Mesodermal cell (in vitro differentiated cells): ENCODE data around the gene DAB2IP.
"Not testable (repeated sequence)": the region's sequence is repeated elsewhere in the genome, so short reads cannot be mapped to it uniquely, and the experiment has no call there.

Experiments used
- H3K27ac ChIP-seq: 2 replicates; pipeline ENCODE4 v1.7.0; 2013; ENCODE audit warnings: mild to moderate bottlenecking, low read depth, low read length, moderate library complexity; ENCODE audit not compliant: severe bottlenecking
- H3K36me3 ChIP-seq: 2 replicates; pipeline ENCODE4 v1.7.1; 2013; ENCODE audit warnings: mild to moderate bottlenecking, low read length, moderate library complexity; ENCODE audit not compliant: control insufficient read depth, insufficient read depth
- H3K4me1 ChIP-seq: one replicate; pipeline ENCODE4 v1.7.1; 2013; ENCODE audit warnings: mild to moderate bottlenecking, low read length; ENCODE audit not compliant: insufficient read depth, control insufficient read depth, poor library complexity, severe bottlenecking
- H3K4me3 ChIP-seq: 2 replicates; pipeline ENCODE4 v1.7.0; 2013; ENCODE audit warnings: low read length, control low read depth, mild to moderate bottlenecking; ENCODE audit not compliant: insufficient read depth, poor library complexity, severe bottlenecking; ENCODE audit errors: extremely low read depth
- H3K9me3 ChIP-seq: 2 replicates; pipeline ENCODE4 v1.7.1; 2013; ENCODE audit warnings: mild to moderate bottlenecking, low read length, moderate library complexity; ENCODE audit not compliant: control insufficient read depth
- WGBS, 2 experiments: methylation state at CpG; one replicate each; pipeline ENCODE4 v1.1.5; 2013; ENCODE audit warnings: missing lambda C conversion rate in 2 of 2; ENCODE audit not compliant: insufficient coverage in 2 of 2; 5-methylcytosine and 5-hydroxymethylcytosine counted together

Gene DAB2IP

DNA sequence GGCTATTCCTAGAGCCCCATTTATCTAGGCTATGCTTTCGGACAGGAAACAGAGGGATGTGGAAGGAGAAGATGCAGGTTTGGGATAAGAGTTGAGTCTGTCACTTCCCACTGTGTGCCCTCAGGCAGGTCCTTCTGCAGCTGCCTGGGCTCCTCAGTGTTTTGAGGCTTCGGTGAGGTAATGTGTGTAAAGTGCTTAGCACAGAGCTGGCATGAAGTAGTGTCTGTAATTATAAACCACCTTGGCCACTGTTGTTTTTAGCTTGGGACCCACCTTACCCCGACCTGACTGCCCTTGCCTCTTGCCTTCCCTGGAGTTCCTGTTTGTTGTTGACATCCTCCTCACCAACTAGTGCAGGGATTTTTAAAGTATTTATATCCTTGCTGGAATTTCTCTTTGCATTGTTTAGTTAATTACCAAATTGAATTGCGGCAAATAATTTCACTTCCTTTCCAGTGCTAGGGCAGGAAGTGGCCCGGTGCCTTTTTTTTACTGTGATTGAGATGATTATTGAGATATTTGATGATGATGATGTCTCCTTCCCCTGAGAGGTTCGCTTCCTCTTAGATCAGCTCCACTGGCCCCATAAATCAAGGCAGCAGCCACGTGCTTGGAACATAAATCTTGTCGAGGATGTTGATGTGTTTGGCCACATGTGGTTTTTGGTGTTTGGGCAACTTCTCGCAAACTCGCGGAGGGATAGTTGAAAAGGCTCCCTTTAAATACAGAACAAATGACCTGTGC is 38.3 kb upstream of the DAB2IP start:
- WGBS, 2 experiments: 50 to 100% methylated on average over 1 of the region's 11 CpGs
- Histone ChIP-seq H3K4me1 (peaks cover 46% of the 10 kb centered on the region), H3K9me3 (no peaks in the 10 kb centered on the region), H3K27ac (peak overlapping the region; percentile 4), H3K4me3 (no peak overlapping the region), H3K36me3 (no peaks in the 10 kb centered on the region)

- WGBS, 2 experiments: 89 to 93% methylated on average over 11 to 12 of the region's 14 CpGs
- Histone ChIP-seq H3K36me3 (no peaks in the 10 kb centered on the region), H3K4me1 (peaks cover 24% of the 10 kb centered on the region), H3K4me3 (no peak overlapping the region), H3K9me3 (no peaks in the 10 kb centered on the region), H3K27ac (no peak overlapping the region)
Measured at GRCh38 chr9:121616123-121616755, 35.2 kb upstream of the DAB2IP start.

DNA sequence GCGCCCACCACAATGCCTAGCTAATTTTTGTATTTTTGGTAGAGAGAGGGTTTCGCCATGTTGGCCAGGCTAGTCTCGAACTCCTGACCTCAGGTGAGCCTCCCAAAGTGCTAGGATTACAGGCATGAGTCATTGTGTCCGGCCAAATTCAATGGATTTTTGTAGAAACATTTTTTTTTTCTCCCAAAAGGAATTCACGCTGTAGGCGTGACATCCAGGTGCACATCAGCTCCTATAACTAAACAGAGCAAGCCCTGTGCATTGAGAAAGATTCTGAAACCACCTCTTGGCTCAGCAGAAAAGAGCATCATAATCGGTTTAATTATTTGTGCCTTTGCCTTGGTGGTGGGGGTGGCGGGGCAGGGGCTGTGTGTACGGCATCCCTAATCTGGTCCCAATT is 32.9 kb upstream of the DAB2IP start:
- Histone ChIP-seq H3K4me1 (peaks cover 18% of the 10 kb centered on the region), H3K36me3 (no peaks in the 10 kb centered on the region), H3K4me3 (no peak overlapping the region), H3K27ac (no peak overlapping the region), H3K9me3 (no peaks in the 10 kb centered on the region)
- WGBS, 2 experiments: 91 to 92% methylated on average over 8 to 9 of the region's 9 CpGs

DNA sequence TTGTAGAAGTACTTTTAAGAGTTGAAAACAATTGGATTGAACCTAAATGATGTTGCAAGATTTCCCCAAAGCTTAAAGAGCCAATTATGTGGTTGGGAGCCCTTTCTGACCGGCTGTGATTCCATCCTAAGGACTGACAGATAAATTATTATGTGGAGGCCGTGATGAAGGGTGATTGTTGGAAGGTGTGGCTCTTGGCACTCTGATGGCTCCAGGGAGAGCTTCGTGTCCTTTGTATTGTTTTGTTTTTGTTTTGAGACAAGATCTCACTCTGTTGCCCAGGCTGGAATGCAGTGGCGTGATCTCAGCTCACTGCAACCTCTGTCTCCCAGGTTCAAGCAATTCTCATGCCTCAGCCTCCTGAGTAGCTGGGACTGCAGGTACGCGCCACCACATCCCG is 32.5 kb upstream of the DAB2IP start:
- peaks cover 18% of the 10 kb centered on the region for H3K4me1 ChIP-seq
- not testable (repeated sequence) for H3K9me3 ChIP-seq, H3K36me3 ChIP-seq, H3K4me3 ChIP-seq, H3K27ac ChIP-seq
- WGBS, 2 experiments: 91 to 100% methylated on average over 4 of the region's 7 CpGs

- H3K4me1 ChIP-seq: peaks cover 18% of the 10 kb centered on the region
- H3K4me3 ChIP-seq: no peak overlapping the region
- no peaks in the 10 kb centered on the region for H3K9me3 ChIP-seq
- no peaks in the 10 kb centered on the region for H3K36me3 ChIP-seq
- no peak overlapping the region for H3K27ac ChIP-seq
- 92 to 97% methylated on average over 9 of the region's 11 CpGs for WGBS, 2 experiments
Measured at GRCh38 chr9:121619545-121620324, 31.7 kb upstream of the DAB2IP start.

- H3K36me3 ChIP-seq: no peaks in the 10 kb centered on the region
- no peak overlapping the region for H3K4me3 ChIP-seq
- 95% methylated on average over 3 of the region's 3 CpGs; no CpG with 5 or more reads in 1 of the 2 experiments for WGBS, 2 experiments
- H3K27ac ChIP-seq: no peak overlapping the region
- H3K4me1 ChIP-seq: peaks cover 18% of the 10 kb centered on the region
- no peaks in the 10 kb centered on the region for H3K9me3 ChIP-seq
Measured at GRCh38 chr9:121620325-121620673, 31.1 kb upstream of the DAB2IP start.

GRCh38 chr9:121620777-121621449 is 30.5 kb upstream of the DAB2IP start:
- H3K9me3 ChIP-seq: no peaks in the 10 kb centered on the region
- WGBS, 2 experiments: 69 to 81% methylated on average over 2 to 3 of the region's 3 CpGs
- no peak overlapping the region for H3K4me3 ChIP-seq

DNA sequence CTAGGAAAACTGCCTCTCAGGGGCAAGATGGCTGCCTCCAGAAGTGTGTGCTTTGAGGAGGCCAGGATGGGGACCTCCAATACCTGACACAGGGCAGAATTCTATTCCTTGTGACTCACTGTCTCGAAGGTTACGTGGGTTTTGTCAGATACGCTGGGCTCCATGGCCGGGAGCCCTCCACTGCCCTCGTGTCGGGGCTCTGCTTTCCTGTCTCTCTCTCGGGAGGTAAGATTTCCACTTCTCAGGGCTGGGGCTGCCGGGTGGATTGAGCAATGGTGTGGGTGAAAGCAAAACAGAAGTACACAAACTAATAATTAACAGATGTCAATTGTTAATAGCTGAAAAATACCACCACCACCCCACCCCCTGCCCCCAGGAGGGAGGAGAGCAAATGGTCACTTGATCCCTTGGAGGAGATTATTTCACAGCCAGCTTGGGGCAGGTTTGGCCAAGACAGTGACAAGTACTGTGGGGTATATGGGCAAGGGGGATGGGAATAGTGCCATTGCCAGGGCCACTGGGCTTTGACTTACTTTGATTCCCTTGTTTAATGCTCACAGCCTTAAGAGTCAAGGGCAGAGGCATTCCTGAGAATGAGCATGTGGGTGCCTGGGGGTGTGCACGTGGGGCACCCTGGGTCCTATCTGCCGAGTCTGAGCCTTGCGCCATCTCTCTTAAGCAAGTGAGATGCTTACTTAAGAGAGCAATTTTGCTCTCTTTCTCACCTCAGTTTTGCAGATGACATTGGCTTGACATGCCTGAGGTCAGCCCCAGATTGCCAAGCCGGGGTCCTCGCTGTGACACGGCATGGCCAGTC is 28.8 kb upstream of the DAB2IP start:
- WGBS, 2 experiments: 90 to 93% methylated on average over 10 to 12 of the region's 14 CpGs
- H3K36me3 ChIP-seq: peaks cover 3% of the 10 kb centered on the region
- no peak overlapping the region for H3K27ac ChIP-seq
- no peaks in the 10 kb centered on the region for H3K9me3 ChIP-seq
- no peak overlapping the region for H3K4me3 ChIP-seq
- H3K4me1 ChIP-seq: peaks cover 14% of the 10 kb centered on the region

More at GRCh38 chr9:121620777-121621449, 30.5 kb upstream of the DAB2IP start:
- peaks cover 17% of the 10 kb centered on the region for H3K4me1 ChIP-seq
- H3K36me3 ChIP-seq: no peaks in the 10 kb centered on the region
- H3K27ac ChIP-seq: no peak overlapping the region

- not testable (repeated sequence) for H3K36me3 ChIP-seq, H3K4me3 ChIP-seq, H3K9me3 ChIP-seq, H3K27ac ChIP-seq
- H3K4me1 ChIP-seq: peaks cover 14% of the 10 kb centered on the region
- WGBS, 2 experiments: 83 to 100% methylated on average over 1 of the region's 2 CpGs
Measured at GRCh38 chr9:121623430-121623829, 28.0 kb upstream of the DAB2IP start.

DNA sequence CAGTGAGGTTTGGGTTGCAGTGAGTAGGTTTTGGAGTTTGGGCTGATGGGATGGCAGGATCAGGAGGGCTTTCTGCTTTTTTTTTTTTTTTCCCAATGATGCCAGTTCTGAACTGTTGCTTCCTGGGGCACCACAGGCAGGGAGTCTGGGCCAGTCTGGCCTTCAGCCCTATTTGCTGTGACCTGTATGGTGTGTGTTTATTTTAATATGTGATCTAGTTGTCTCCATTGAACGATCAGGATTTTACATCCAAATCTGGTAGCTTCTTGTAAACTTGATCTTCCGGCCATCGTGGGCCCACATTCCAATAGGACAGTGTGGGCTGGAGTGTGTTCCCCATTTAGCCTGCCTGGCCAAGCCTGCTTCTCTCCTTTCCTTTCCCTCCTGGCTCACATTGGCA is 25.8 kb upstream of the DAB2IP start:
- Histone ChIP-seq H3K4me3 (no peak overlapping the region), H3K36me3 (peaks cover 3% of the 10 kb centered on the region), H3K9me3 (no peaks in the 10 kb centered on the region), H3K27ac (no peak overlapping the region), H3K4me1 (peaks cover 8% of the 10 kb centered on the region)
- 93% methylated on average over 3 of the region's 3 CpGs; no CpG with 5 or more reads in 1 of the 2 experiments for WGBS, 2 experiments
